HCT116 (cell line): Measurements from ENCODE around the gene ITGAD. TPM values are rescaled to one million over a fixed set of nuclear protein-coding genes. Genes with fewer than 3 reads are reported as not detected.

Experiments used
- ATAC-seq: fragments of 200-7000 bp; cut with Tn5 transposase; 2 replicates; pipeline ENCODE4 v1.9.1; 2020; ENCODE audit warnings: mild to moderate bottlenecking, moderate library complexity
- BruUV-seq: library from RNA; stranded (reverse); fragments of 400-500 nt; replicated peaks from 2 replicates; lab custom pipeline; 2021; lab: Mats Ljungman, UMichigan
- CTCF ChIA-PET: fragments of 300-600 bp; sonication (Branson Sonifier 250); formaldehyde crosslinking; loops from one replicate; lab custom pipeline; 2021; ENCODE audit warnings: antibody characterized with exemption; lab: Charles Lee
- POLR2A ChIA-PET: fragments of 300-600, 350-600 bp; sonication (Branson Sonifier 250); formaldehyde crosslinking; loops from one replicate; lab custom pipeline; 2021; ENCODE audit warnings: antibody characterized with exemption; lab: Charles Lee
- RAD21 ChIA-PET, 2 experiments: fragments of 300-600 bp; sonication (Branson Sonifier 250); formaldehyde crosslinking; loops; one replicate each; lab custom pipeline; 2023; ENCODE audit warnings: low total read pairs in 2 of 2; ENCODE audit not compliant: uncharacterized antibody in 2 of 2, unreplicated experiment in 2 of 2, low non-redundant PET in 1 of 2; lab: Charles Lee
- DNase-seq: peaks from one replicate; pipeline ENCODE4 v3.0.0-alpha.2; 2010; ENCODE audit warnings: low read depth, low spot score
- H2AFZ ChIP-seq: fragments of 200-600 bp; shearing (Covaris generic), sonication (generic); 2 replicates; pipeline ENCODE4 v1.6.1; 2017; ENCODE audit warnings: low read depth, mixed run types, mixed read lengths, antibody characterized with exemption, low read length; ENCODE audit not compliant: poor library complexity, severe bottlenecking
- H3K27ac ChIP-seq: 2 replicates; pipeline ENCODE4 v1.5.1; 2012; ENCODE audit warnings: low read depth, low read length
- H3K27me3 ChIP-seq: fragments of 200-600 bp; sonication (generic); 2 replicates; pipeline ENCODE4 v1.6.1; 2016; ENCODE audit warnings: mixed run types, low read length, mixed read lengths; ENCODE audit not compliant: insufficient read depth
- H3K36me3 ChIP-seq, 2 experiments: fragments of 200-500 bp in 1 of 2; fragments of 200-600 bp in 1 of 2; sonication (Bioruptor generic) in 1 of 2; sonication (generic) in 1 of 2; 2 replicates each; pipeline versions ENCODE4 v1.5.1 to v1.6.1; 2014 to 2016; ENCODE audit warnings: low read length in 2 of 2, inconsistent platforms in 1 of 2, mixed read lengths in 1 of 2, mixed run types in 1 of 2; ENCODE audit not compliant: insufficient read depth in 2 of 2, control insufficient read depth in 1 of 2
- H3K4me1 ChIP-seq, 2 experiments: fragments of 200-600 bp in 1 of 2; sonication (generic) in 1 of 2; 2 replicates each; pipeline versions ENCODE4 v1.5.1 to v1.6.1; 2012 to 2017; ENCODE audit warnings: low read length in 2 of 2, inconsistent platforms in 1 of 2, mild to moderate bottlenecking in 1 of 2, mixed read lengths in 1 of 2, mixed run types in 1 of 2, moderate library complexity in 1 of 2; ENCODE audit not compliant: insufficient read depth in 2 of 2, control insufficient read depth in 1 of 2
- H3K4me2 ChIP-seq: fragments of 200-600 bp; sonication (generic); 2 replicates; pipeline ENCODE4 v1.6.1; 2017; ENCODE audit warnings: mixed run types, low read length, mixed read lengths
- H3K4me3 ChIP-seq, 2 experiments: fragments of 200-600 bp in 1 of 2; sonication (generic) in 1 of 2; replicated peaks in 1 of 2; 2 replicates each; pipeline ENCODE4 v1.5.1; 2011 to 2016; ENCODE audit warnings: low read length in 2 of 2, control low read depth in 1 of 2, low read depth in 1 of 2, mild to moderate bottlenecking in 1 of 2, mixed read lengths in 1 of 2, mixed run types in 1 of 2
- H3K79me2 ChIP-seq: fragments of 200-600 bp; sonication (generic); 2 replicates; pipeline ENCODE4 v1.6.1; 2017; ENCODE audit warnings: mild to moderate bottlenecking, mixed run types, low read length, moderate library complexity, mixed read lengths; ENCODE audit not compliant: insufficient read depth
- H3K9ac ChIP-seq: fragments of 200-600 bp; sonication (generic); 2 replicates; pipeline ENCODE4 v1.6.1; 2016; ENCODE audit warnings: low read length, mixed read lengths
- H3K9me2 ChIP-seq: fragments of 200-600 bp; sonication (generic), shearing (Covaris generic); 2 replicates; pipeline ENCODE4 v1.6.1; 2017; ENCODE audit warnings: mixed run types, mild to moderate bottlenecking, moderate library complexity; ENCODE audit not compliant: insufficient read depth
- H3K9me3 ChIP-seq, 2 experiments: fragments of 200-500 bp in 1 of 2; fragments of 200-600 bp in 1 of 2; sonication (Bioruptor generic) in 1 of 2; sonication (generic) in 1 of 2; 2 replicates each; pipeline ENCODE4 v1.6.1; 2014 to 2017; ENCODE audit warnings: low read length in 2 of 2, mixed read lengths in 2 of 2, inconsistent platforms in 1 of 2, low read depth in 1 of 2, mild to moderate bottlenecking in 1 of 2, mixed run types in 1 of 2, moderate library complexity in 1 of 2; ENCODE audit not compliant: control insufficient read depth in 1 of 2, insufficient read depth in 1 of 2
- H4K20me1 ChIP-seq: fragments of 200-600 bp; sonication (generic), shearing (Covaris generic); 2 replicates; pipeline ENCODE4 v1.6.1; 2017; ENCODE audit warnings: mixed run types, mild to moderate bottlenecking, moderate library complexity; ENCODE audit not compliant: insufficient read depth
- ATF3 ChIP-seq: IDR thresholded peaks from 2 replicates; pipeline ENCODE4 v1.6.1; 2012
- CBX3 ChIP-seq: IDR thresholded peaks from 2 replicates; pipeline ENCODE4 v1.6.1; 2012; ENCODE audit warnings: low read depth
- CEBPB ChIP-seq: IDR thresholded peaks from 2 replicates; pipeline ENCODE4 v1.6.1; 2012; ENCODE audit warnings: low read depth
- EGR1 ChIP-seq: IDR thresholded peaks from 2 replicates; pipeline ENCODE4 v1.6.1; 2012; ENCODE audit warnings: low read depth
- JUND ChIP-seq: IDR thresholded peaks from 2 replicates; pipeline ENCODE4 v1.6.1; 2012
- MAX ChIP-seq: IDR thresholded peaks from 2 replicates; pipeline ENCODE4 v1.6.1; 2012
- POLR2A ChIP-seq: IDR thresholded peaks from 2 replicates; pipeline ENCODE4 v1.7.0; 2011; ENCODE audit warnings: borderline replicate concordance; ENCODE audit not compliant: insufficient read depth, insufficient read length; ENCODE audit errors: extremely low read depth
- POLR2AphosphoS5 ChIP-seq: IDR thresholded peaks from 2 replicates; pipeline ENCODE4 v1.6.1; 2011; ENCODE audit warnings: mild to moderate bottlenecking, low read depth, low read length, moderate library complexity
- SIN3A ChIP-seq: IDR thresholded peaks from 2 replicates; pipeline ENCODE4 v1.6.1; 2012; ENCODE audit warnings: low read depth
- SP1 ChIP-seq: IDR thresholded peaks from 2 replicates; pipeline ENCODE4 v1.6.1; 2012; ENCODE audit warnings: low read depth
- SRF ChIP-seq: IDR thresholded peaks from 2 replicates; pipeline ENCODE4 v1.6.1; 2012; ENCODE audit warnings: low read depth
- ZNF274 ChIP-seq: fragments of 200-500 bp; sonication (Bioruptor generic); IDR thresholded peaks from 2 replicates; pipeline ENCODE4 v1.6.1; 2014; ENCODE audit warnings: mild to moderate bottlenecking, low read depth, low read length, inconsistent platforms
- intact Hi-C: fragments of 100-400 bp; cut with micrococcal nuclease; formaldehyde crosslinking; loops from 2 replicates; pipeline ENCODE4 v1.10.0; 2022
- total RNA-seq: library from RNA; stranded (reverse); gene quantifications from one replicate; pipeline ENCODE4 v1.2.1, GENCODE V29; 2021; ENCODE audit not compliant: unreplicated experiment

Gene ITGAD
- total RNA-seq, 1 experiment from 2014 or later, result 0.12 TPM

- no peak for TF ChIP-seq ZNF274
- TF ChIP-seq CBX3, result 0 out of 2 replicates have a peak, but pooled peaks have one; percentile 13
- TF ChIP-seq SRF, result no peak
- TF ChIP-seq POLR2A, result peak; percentile 29
- no peak for TF ChIP-seq ATF3
Observed at GRCh38 chr16:31458844-31459686, 65.9 kb downstream of the ITGAD start, which contains the start of gene ARMC5 (continued).

- Histone ChIP-seq H3K9me2 (no peaks in the 10 kb centered on the region), H3K9ac (peak overlapping the region; percentile 86), H3K9me3 (no peaks in the 10 kb centered on the region), H3K4me1 (peaks cover 3 to 39% of the 10 kb centered on the region in 2 experiments; a peak in 3 of 4 replicates), H3K36me3 (no peaks in the 10 kb centered on the region), H3K79me2 (peaks cover 34% of the 10 kb centered on the region), H3K4me2 (peak overlapping the region; percentile 84), H3K4me3 (peak overlapping the region; percentile 70 to 90), H2AFZ (no peak overlapping the region), H4K20me1 (no peaks in the 10 kb centered on the region), H3K27ac (peak overlapping the region; percentile 97), H3K27me3 (no peaks in the 10 kb centered on the region)
- peak; percentile 98 for DNase-seq
- ATAC-seq, result peak; percentile 85
- ChIA-PET CTCF (interaction anchor here (0.8 to 3.4 kb wide), 19 partner anchors 8 to 506 kb away, joined by 3 to 32 read pairs (median 7); partner anchors contain the start of genes HSD3B7, KAT8, TGFB1I1 and ZNF267), RAD21 (interaction anchor here in 1 of 2 experiments (0.6 to 1.1 kb wide), 2 partner anchors 342 to 506 kb away, joined by 3 to 4 read pairs; no protein-coding TSS in a partner anchor), POLR2A (interaction anchor here (0.7 to 2.1 kb wide), 8 partner anchors 8 to 414 kb away, joined by 4 to 12 read pairs (median 6); partner anchors contain the start of genes FUS, KAT8, RUSF1 and ZNF267)
- BruUV-seq, result no TSS peak
- peak; percentile 3; the same call in 1 of the 2 replicates for TF ChIP-seq CBX3
- TF ChIP-seq EGR1, result peak; percentile 84
- peak; percentile 43; the same call in 1 of the 2 replicates for TF ChIP-seq SIN3A
- peak; percentile 16; the same call in 1 of the 2 replicates for TF ChIP-seq CEBPB
- TF ChIP-seq ZNF274, result no peak
- peak; percentile 25; the same call in 1 of the 2 replicates for TF ChIP-seq SP1
- TF ChIP-seq MAX, result peak; percentile 47
- TF ChIP-seq JUND, result no peak
- TF ChIP-seq POLR2AphosphoS5, result peak; percentile 81
- TF ChIP-seq POLR2A, result peak; percentile 70
- intact Hi-C loops, result loop anchor here (2.0 to 10.0 kb wide), 5 partner anchors 237 to 409 kb away; partner anchors contain the start of genes PRSS8, PYDC1, TRIM72 and ZNF646
Observed at GRCh38 chr16:31459687-31460581, 66.8 kb downstream of the ITGAD start.
